HG03558 (cell line): Measurements from ENCODE around the gene NOTCH2.

Experiments used
- ATAC-seq: cut with Tn5 transposase; IDR thresholded peaks from one replicate; pipeline ENCODE4 v1.9.1; 2021; ENCODE audit warnings: moderate number of reproducible peaks; ENCODE audit not compliant: unreplicated experiment; ENCODE audit errors: extremely low read depth

Gene NOTCH2

GRCh38 chr1:119885903-119886783 is 183.3 kb downstream of the NOTCH2 start:
- ATAC-seq: no peak

GRCh38 chr1:119884711-119885110 is 184.8 kb downstream of the NOTCH2 start:
- ATAC-seq: no peak

DNA sequence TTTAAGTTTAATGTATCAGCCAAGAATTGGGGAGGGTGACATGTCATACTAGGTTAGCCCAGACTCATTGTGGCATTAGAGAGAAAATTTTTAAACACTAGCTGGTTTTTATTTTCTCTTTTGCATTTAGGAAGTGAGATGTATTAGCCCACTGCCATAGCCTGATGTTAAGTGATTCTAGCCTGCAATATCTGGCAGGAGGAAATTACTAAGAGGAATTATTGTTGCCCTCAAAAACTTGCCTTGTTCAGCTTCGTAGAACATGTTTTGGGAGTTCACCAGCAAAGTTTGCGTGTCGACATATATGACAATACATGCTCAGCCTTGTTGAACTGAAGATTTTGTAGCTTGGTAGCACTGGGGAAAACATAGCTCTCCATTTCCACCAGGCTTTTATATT is 185.6 kb downstream of the NOTCH2 start:
- no peak for ATAC-seq

DNA sequence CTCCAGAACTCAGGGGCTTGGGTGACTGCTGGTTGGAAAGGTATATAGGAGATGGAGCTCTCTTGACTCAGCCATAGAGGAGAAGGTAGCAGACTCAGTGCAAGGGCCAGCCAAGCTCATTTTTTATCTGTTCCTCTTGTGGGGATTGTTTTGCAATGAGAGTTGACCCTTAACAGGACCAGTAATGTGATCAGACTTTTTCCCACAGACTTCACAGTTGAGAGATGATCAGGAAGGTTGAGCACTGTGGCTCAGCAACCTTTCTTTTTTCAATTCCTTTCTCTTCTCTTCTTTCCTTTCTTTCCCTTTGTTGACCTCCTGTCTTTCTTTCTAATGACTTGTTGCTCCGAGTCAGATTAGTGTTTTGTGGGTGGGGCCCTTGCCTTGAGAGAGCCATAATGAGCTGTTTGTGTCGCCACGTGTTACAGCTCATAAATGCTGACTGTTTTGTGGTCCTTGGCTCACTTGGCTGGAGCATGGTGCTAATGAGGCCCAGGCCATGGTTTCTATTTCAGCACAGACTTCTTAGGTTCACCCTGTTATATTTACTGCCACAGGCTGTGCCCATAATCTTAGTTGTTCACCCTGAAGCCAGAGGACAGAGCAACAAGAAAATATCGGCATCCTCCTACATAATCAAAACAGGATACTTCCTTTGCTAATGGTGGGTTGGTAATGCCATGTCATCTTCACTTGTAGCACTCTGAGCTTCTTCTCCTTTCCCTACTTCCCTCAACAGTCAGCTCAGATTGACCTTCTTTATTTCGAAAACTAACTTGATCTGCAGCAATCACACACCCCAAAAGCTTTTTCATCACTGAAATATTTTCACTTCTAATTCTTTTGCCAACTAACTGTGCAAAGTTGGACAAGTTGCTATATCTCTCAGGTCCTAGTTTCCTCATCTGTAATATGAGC is 187.1 kb downstream of the NOTCH2 start:
- no peak for ATAC-seq

GRCh38 chr1:119879510-119880434 is 189.7 kb downstream of the NOTCH2 start:
- ATAC-seq: no peak

DNA sequence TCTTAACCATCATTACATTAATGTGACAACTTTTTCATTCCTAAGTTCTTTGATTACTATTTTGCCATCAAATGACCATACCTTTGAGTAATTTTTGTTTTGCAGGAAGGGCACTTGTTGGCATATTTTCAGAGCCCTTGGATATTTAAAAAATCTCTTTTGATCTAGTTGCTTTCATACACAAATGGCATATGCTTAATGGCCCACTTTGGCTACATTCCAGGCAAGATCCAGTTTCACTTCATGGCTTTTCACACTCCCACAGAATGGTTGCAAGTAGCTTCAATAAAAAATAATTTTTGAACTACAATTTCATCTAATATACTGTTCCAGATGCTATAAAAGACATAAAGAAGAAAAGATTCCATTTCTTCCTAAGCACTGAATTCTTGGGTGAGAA is 191.3 kb downstream of the NOTCH2 start:
- no peak for ATAC-seq

DNA sequence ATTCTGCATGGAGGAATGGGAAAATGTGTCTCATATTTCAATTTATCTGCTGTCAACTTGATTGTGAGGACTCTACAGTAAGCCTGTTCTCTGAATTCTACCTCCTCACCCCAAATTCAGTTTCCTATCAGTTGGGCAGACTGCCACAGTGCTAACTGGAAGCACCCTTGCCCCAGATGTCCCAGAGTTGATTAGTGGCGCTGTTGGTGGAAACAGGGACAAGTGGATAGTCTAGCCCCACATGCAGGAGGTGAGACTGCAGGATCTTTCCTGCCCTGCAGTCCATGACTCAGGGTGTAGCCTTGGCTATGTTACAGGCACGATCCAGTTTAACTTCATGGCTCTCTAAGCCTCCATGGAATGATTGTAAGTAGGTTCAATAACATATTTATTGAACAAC is 195.3 kb downstream of the NOTCH2 start:
- no peak for ATAC-seq

DNA sequence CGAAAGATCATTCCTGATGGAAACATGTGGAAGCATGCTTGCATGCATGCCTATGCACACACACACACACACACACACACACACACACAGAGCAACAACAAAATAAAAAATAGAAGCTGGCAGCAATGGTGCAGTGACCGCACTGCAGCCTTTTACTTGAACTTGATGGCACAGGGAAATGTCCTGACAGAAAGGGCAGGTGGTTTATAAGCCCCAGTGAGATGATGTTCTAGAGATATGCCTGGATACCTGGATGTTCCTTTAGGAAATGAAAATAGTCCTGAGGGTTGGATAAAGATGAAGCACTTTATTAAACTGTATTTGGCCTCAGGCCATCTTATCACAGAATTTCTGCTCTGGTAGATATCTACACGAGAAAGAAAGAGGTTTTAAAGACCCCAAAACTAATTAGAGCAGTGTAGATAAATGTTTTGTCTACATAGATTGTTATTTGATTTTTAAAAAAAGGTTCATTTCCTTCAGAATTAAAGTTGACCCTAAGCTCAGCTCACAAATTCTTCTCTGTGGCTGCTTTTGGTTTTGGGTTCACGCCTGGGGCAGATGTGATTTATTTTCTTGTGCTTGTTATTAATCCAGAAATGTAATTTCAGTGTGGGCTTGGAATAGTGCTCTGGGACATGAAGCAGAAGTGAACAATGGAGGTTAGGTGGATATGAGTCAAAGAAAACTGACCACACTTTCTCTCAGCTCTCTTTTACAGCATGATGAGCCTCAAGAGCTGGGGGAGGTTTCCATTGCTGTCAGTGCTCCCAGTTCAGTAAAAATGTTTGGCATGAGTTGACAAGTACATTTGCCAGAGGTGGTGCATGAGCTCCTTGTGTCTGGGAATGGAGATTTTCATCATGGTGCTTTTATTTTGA is 196.1 kb downstream of the NOTCH2 start:
- ATAC-seq: no peak

GRCh38 chr1:119871881-119872280 is 197.6 kb downstream of the NOTCH2 start:
- ATAC-seq: no peak

GRCh38 chr1:119870917-119871596 is 198.4 kb downstream of the NOTCH2 start:
- no peak for ATAC-seq

GRCh38 chr1:119869995-119870394 is 199.5 kb downstream of the NOTCH2 start:
- ATAC-seq: no peak

DNA sequence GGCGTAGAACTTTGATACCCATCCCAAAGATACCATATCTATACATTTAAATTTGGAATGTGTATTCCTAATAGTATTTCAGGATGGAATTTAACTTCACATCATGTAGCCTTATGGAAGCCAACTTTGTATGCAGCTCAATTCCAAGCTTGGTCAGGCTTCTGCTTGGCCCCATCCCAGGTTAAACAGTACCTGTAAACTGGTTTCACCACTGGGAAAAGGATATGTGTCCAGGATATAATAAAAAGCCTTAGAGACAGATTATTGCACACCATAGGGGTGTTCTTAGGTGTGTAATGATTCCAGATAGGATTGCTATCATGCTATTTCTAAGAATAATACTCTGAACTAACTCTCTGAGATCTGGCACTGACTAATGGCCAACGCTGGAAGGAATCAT is 201.3 kb downstream of the NOTCH2 start:
- no peak for ATAC-seq

GRCh38 chr1:119866451-119866850 is 203.0 kb downstream of the NOTCH2 start:
- no peak for ATAC-seq

DNA sequence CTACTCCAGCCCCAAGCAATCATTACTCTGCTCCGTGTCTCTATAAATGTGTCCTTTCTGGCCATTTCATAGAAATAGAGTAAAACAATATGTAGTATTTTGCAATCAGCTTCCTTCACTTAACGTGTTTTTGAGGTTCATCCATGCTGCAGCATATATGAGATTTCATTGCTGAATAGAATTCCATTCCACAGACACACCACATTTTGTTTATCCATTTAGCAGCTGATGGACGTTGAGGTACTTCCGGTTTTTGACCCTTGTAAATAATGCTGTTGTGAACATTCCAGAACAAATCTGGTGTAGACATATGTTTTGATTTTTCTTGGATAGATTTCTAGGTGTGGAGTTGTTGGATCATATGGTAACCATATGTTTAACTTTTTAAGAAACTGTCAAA is 203.8 kb downstream of the NOTCH2 start:
- ATAC-seq: no peak

GRCh38 chr1:119862276-119862675 is 207.2 kb downstream of the NOTCH2 start:
- no peak for ATAC-seq
